DMS153 treated with DMSO at 0.1 percent for 48 hours (cell line): ENCODE results near the gene DTNA.
"Not testable (repeated sequence)": the region's sequence is repeated elsewhere in the genome, so short reads cannot be mapped to it uniquely, and the experiment has no call there.

ENCODE experiments used
- DNase-seq: peaks from one replicate; lab custom pipeline; 2025; ENCODE audit not compliant: unreplicated experiment; lab: John Stamatoyannopoulos, UW

DTNA gene

GRCh38 chr18:34887881-34888580 lies 177.9 kb downstream of the DTNA start:
- DNase-seq, result no peak

DNA sequence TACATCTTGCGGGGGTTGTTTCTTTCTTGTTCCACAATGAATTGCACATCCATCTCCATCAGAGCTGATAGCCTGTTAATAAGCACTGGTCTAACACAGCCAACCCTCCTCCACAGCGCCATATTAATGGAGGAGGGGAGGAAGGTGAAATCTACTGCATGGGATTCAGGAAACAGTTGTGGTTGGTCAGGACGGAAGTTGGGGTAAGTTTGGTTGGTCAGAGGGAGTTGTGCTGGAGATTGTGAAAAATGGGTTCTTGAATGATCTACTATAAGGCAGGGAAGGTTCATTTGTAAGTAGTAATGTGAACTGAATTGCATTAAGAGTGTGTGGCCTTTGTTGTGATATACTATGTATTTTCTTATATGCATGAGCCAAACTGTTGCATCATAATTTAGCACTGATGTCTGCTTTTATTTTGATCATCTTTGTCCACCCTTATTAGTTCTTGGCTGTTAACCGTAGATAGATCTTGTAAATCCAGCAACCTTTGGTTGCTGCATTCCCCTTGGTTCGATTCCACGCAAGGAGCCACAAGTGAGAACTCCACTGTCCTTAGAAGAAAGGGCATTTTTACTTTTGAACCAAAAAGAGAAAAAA lies 180.5 kb downstream of the DTNA start:
- DNase-seq, result no peak

GRCh38 chr18:34892379-34892778 lies 182.3 kb downstream of the DTNA start:
- no peak for DNase-seq

DNA sequence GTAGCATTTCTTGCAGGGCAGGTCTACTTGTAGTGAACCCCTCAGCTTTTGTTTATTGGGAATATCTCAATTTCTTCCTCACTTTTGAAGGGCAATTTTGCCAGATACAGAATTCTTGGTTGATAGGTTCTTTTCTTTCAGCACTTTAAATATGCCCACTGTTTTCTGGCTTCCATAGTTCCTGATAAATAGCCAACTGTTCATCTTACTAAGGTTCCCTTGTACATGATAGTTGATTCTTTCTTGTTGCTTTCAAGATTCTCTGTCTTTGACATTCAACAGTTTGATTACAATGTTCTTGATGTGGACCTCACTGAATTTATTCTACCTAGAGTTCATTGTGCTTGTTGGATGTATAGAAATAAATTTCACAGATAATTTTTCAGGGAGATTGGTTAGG lies 183.1 kb downstream of the DTNA start:
- no peak for DNase-seq

DNA sequence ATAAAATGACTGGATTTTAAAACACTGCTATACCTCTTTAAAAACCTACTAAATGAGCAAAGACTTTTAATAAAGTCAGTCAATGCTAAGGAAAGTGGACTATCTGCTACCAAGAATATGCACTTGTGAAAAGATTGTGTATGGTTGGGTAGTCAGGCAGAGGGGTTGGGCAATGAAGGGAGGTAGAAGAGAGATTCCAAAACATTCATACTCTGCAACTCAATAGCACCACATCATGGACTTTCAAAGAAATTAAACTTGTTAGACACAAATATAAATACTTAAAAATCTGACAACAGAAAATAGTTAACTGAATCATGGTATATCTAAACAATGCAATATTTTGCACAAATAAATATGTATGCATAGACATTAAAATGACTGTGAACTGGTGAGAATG lies 191.2 kb downstream of the DTNA start:
- DNase-seq, result no peak

DNA sequence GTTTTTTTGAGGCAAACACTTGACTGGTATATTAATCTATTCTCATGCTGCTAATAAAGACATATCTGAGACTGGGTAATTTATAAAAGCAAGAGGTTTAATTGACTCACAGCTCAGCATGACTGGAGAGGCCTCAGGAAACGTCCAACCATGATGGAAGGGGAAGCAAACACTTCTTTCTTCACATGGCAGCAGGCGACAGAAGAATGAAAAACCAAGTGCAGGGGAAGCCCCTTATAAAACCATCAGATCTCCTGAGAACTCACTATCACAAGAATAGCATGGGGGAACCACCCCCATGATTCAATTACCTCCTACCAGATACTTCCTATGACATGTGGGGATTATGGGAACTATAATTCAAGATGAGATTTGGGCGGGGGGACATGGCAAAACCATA lies 194.9 kb downstream of the DTNA start:
- DNase-seq, result no peak

- DNase-seq, result not testable (repeated sequence)
These were observed 196.9 kb downstream of the DTNA start for GRCh38 chr18:34906985-34907384.

DNA sequence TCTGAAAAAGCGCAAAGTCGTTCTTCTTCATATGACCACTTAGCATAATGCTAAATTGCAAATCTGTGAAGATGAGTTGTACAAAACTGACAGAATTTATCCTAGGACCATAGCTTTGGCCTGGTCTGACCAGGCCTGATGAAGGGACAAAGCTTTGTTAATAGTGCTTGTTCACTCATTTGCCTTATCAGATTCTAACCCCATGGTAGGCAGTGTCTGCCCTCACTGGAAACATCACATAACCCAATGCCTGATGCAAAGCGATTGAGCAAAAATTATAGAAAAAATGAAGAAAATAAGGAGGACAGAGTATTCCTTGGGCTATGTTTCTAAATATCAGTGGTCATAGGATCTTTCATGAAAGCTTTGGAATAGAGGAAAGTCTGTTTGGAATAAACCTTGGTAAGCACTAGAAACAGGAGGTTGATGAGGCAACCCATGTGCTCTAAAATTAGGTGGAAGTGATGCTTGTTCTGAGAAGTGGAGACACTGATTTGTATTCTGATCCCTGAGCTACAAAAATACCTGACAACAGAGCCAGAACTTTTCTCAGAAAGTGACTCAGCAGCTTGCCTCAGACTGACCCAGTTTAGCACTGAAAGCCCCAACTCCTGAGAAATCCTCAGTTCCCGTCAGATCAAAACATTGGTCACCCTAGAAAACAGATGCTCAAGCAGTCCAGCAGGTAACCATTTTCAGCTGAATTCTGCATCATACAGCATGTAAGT lies 199.7 kb downstream of the DTNA start:
- DNase-seq, result no peak

DNA sequence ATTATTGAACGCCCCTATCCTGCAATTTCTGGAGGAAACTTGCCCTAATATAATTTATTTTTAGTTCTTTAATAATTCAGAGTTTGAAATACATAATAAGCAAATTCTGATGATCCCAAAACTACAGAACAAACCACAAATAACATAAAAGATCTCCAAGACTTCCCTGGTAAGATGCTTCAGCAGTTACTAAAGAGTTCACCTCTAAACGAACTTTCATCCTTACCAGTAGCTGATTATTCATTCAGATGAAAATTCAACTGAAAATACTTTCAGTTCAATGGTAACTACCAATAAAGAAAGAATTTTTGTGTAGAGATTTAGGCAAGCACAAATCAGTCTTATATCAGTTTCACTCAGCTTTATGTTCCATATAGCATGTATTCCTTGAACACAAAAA lies 201.0 kb downstream of the DTNA start:
- no peak for DNase-seq

DNA sequence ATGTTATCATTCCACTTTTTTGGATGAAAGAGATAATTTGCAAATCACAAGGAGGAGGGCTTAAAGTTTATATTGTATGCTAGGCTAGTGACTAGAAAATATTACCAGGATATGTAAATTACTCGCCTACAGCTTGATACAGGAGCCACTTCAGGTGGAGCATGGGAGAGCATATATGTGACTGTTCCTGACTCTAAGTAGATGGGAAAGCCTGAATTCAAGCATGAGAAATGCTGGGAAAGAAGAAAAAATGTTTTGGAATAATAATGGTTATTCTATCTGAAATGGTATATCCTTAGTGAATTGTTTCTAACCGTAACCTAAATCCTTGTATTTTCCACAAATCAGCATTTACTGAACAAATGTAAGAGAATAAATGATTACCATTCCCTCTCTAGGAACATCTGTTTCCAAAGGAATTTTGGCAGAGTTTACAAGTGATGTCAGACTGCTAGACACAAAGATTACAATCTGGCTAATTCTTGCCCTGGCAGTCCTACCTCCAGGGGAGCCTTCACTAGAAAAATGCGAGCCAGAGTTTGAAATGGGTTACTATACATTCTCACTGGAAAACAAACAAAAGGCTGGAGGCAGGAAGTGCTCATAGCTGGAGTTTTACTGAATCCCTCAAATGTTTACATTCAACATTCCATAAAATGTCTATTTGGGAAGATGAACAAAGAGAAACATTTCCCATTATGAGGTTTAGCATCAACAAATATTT lies 201.7 kb downstream of the DTNA start:
- no peak for DNase-seq

GRCh38 chr18:34913837-34914661 lies 204.0 kb downstream of the DTNA start:
- no peak for DNase-seq

DNA sequence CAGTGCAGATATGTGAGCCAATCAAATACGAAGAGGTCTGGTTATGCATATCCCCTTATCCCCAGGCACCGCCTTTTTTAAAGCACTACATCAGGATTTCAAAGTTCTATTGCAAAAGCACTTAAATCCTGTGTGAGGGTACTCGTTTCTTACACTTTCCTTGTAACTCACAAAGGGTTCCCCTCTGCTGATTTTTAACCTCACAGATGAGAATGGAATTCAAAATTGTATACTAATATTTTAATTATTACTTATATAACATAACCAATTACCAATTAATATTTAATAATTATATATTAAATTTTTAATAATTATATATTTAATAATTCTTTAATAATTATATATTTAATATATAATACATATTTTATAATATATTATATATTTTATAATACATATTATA lies 204.9 kb downstream of the DTNA start:
- DNase-seq, result no peak

DNA sequence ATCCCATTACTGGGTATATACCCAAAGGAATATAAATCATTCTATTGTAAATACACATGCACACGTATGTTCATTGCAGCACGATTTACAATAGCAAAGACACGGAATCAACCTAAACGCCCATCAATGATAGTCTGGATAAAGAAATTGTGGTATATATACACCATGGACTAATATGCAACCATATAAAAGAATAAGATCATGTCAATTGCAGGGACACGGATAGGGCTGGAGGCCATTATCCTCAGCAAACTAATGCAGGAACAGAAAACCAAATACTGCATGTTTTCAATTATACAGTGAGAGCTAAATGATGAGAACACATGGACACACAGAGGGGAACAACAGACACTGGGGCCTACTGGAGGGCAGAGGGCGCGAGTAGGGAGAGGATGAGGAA lies 206.4 kb downstream of the DTNA start:
- not testable (repeated sequence) for DNase-seq

DNA sequence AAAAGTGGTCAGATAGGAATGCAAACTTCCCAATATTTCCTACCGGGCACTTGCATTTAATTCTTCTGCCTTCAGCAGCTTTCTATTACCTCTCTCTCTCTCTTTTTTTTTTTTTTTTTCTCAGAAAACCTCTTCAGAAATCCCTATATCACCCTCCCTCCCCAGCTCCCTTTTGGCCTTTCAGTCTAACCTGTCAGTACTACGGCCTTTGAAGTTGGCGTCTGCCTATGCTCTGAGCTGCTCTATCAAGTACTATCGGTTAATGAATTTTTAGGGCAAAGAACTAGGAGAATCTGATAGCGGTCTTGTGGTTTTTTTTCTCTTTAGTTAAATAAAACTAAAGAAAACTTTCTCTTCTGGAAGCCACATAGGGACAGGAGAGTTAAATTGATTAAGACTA lies 208.8 kb downstream of the DTNA start:
- no peak for DNase-seq

DNA sequence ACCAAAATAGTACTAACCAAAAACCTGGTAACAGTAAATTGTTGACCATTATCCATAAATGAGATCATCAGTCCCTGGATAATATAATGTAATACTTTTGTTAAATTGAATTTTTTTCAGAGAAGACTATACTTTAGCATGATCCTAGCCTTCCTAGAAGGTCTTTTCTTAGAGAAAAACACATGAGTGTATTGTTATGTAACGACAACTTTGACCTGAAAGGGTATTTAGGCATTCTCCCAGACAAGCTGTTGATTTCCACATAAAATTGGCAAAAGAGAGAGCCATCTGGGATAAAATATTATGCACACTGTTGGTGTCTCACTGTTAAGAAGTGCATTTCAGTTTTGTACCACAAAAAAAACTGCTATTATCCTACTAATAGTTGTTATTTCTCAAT lies 211.1 kb downstream of the DTNA start:
- DNase-seq, result no peak

GRCh38 chr18:34921811-34922385 lies 211.8 kb downstream of the DTNA start:
- DNase-seq, result no peak

DNA sequence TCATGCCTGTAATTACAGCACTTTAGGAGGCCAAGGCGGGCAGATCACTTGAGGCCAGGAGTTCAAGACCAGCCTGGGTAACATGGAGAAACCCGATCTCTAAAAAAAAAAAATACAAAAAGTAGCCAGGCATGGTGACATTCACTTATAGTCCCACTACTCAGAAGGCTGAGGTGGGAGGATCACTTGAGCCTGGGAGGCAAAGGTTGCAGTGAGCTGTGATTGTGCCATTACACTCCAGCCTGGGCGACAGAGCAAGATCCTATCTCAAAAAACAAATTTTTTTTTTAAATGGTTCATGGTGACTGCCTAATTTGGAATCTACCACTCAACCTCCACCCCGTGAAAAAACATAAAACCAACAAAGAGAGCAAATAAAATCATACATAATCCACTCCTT lies 212.5 kb downstream of the DTNA start:
- DNase-seq, result not testable (repeated sequence)

GRCh38 chr18:34923911-34924310 lies 213.8 kb downstream of the DTNA start:
- DNase-seq, result no peak

DNA sequence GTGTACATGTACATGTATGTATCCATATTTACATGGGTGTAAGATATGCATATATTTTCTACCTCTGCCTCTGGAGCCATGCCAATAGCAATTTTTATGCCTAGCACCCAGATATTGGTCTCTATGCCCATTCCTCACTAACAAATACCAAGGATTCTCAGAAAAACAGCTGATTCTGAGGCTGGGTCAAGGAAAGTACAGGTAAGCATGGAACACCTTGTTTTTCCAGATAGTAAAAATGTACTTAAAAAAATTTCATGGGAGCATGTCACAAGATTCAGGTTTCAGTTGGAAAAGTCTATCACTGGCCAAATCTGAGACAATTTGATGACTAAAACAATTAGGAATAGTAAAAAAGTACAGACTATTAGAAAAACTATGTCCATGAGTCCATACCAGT lies 216.6 kb downstream of the DTNA start:
- no peak for DNase-seq

- no peak for DNase-seq
These were observed 218.1 kb downstream of the DTNA start for GRCh38 chr18:34928088-34928753.
